RWPE2 (cell line): ENCODE measurements around the gene STRIP2.

Experiments
- ATAC-seq: fragments of 200-7000 bp; cut with Tn5 transposase; 3 replicates; pipeline ENCODE4 v1.9.1; 2021; ENCODE audit warnings: low read depth
- DNase-seq: peaks from one replicate; pipeline ENCODE4 v3.0.0-alpha.2; 2020; ENCODE audit warnings: low spot score
- H3K27ac ChIP-seq: fragments of 450-650 bp; 2 replicates; pipeline ENCODE4 v1.5.1; 2017; ENCODE audit warnings: mild to moderate bottlenecking; ENCODE audit not compliant: poor library complexity, severe bottlenecking
- H3K27me3 ChIP-seq: fragments of 250-450 bp; sonication (Bioruptor Pico); 2 replicates; pipeline ENCODE4 v1.5.1; 2021; ENCODE audit warnings: mild to moderate bottlenecking, moderate library complexity; ENCODE audit not compliant: insufficient read depth, poor library complexity, severe bottlenecking
- H3K36me3 ChIP-seq: fragments of 250-450 bp; sonication (Bioruptor Pico); 2 replicates; pipeline ENCODE4 v1.5.1; 2020; ENCODE audit warnings: low read depth, mild to moderate bottlenecking, moderate library complexity
- H3K4me1 ChIP-seq: fragments of 250-450 bp; sonication (Bioruptor Pico); 2 replicates; pipeline ENCODE4 v1.5.1; 2021; ENCODE audit warnings: mild to moderate bottlenecking, moderate library complexity; ENCODE audit not compliant: insufficient read depth, poor library complexity, severe bottlenecking
- H3K4me3 ChIP-seq: fragments of 250-450 bp; sonication (Bioruptor Pico); 2 replicates; pipeline ENCODE4 v1.5.1; 2021; ENCODE audit warnings: mild to moderate bottlenecking, moderate library complexity; ENCODE audit not compliant: severe bottlenecking
- H3K9me3 ChIP-seq: fragments of 250-450 bp; sonication (Bioruptor Pico); 2 replicates; pipeline ENCODE4 v1.5.1; 2021; ENCODE audit warnings: mild to moderate bottlenecking, moderate library complexity; ENCODE audit not compliant: severe bottlenecking
- CTCF ChIP-seq: fragments of 450-650 bp; IDR thresholded peaks from one replicate; pipeline ENCODE4 v1.5.1; 2017; ENCODE audit warnings: mild to moderate bottlenecking, moderate library complexity; ENCODE audit not compliant: poor library complexity, severe bottlenecking

Gene STRIP2

DNA sequence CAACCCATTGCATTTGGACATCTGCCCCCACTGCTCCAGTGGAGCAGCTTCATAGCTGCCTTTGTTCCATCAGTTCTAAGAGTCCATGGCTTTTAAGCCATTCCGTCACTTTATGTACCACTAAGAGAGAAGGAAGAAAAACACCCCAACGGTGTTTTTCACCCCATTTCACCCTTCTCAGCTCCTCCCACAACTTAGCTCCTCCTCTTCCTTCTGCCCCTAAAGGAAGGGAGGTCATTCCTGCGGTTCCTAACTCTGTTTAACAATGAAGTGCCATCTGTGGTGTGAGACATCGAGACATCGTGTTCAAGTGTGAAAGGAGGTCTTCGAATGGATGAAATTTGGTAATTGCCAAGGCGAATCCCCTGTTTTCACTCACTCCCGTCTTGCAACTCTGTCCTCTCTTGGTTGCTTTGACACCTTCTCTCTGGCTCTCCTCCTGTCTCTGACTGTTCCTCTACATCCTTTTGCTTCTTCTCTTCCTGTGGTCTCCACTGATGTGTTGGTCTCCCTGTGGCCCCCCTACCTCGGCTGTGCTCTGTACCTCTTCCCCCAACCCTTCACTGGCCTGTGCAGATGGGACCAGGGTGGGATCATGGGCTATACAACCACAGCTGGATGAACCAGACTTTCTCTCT, 91.1 kb downstream of the STRIP2 start:
- DNase-seq: no peak
- ATAC-seq: no peak
- no peak for TF ChIP-seq CTCF
- H3K27ac ChIP-seq: no peak overlapping the region
- H3K4me3 ChIP-seq: no peak overlapping the region
- H3K4me1 ChIP-seq: no peaks in the 10 kb centered on the region
- no peaks in the 10 kb centered on the region for H3K36me3 ChIP-seq
- no peaks in the 10 kb centered on the region for H3K27me3 ChIP-seq
- H3K9me3 ChIP-seq: no peaks in the 10 kb centered on the region

- Histone ChIP-seq H3K27ac (peak overlapping the region; percentile 79), H3K36me3 (no peaks in the 10 kb centered on the region), H3K4me1 (peaks cover 6% of the 10 kb centered on the region), H3K27me3 (no peaks in the 10 kb centered on the region), H3K4me3 (no peak overlapping the region), H3K9me3 (no peaks in the 10 kb centered on the region)
- ATAC-seq: no peak
- no peak for DNase-seq
- TF ChIP-seq CTCF: no peak
Measured at GRCh38 chr7:129529643-129530042, 95.4 kb downstream of the STRIP2 start.

- peak overlapping the region; percentile 79 for H3K27ac ChIP-seq
- H3K9me3 ChIP-seq: no peaks in the 10 kb centered on the region
- TF ChIP-seq CTCF: no peak
- no peaks in the 10 kb centered on the region for H3K27me3 ChIP-seq
- no peak overlapping the region for H3K4me3 ChIP-seq
- H3K4me1 ChIP-seq: peaks cover 6% of the 10 kb centered on the region
- ATAC-seq (peak; percentile 98), DNase-seq (no peak)
- no peaks in the 10 kb centered on the region for H3K36me3 ChIP-seq
Measured at GRCh38 chr7:129530795-129531391, 96.7 kb downstream of the STRIP2 start.

GRCh38 chr7:129531721-129532120, 97.5 kb downstream of the STRIP2 start:
- no peak for ATAC-seq
- H3K4me3 ChIP-seq: no peak overlapping the region

More at GRCh38 chr7:129531721-129532120, 97.5 kb downstream of the STRIP2 start:
- H3K36me3 ChIP-seq: no peaks in the 10 kb centered on the region
- no peak for DNase-seq
- no peaks in the 10 kb centered on the region for H3K27me3 ChIP-seq
- peak overlapping the region; percentile 79 for H3K27ac ChIP-seq
- no peaks in the 10 kb centered on the region for H3K9me3 ChIP-seq
- H3K4me1 ChIP-seq: peaks cover 6% of the 10 kb centered on the region
- TF ChIP-seq CTCF: no peak
